ENCODE data around the gene SWAP70. TPM values are rescaled to one million over a fixed set of nuclear protein-coding genes. Genes with fewer than 3 reads are reported as not detected.

Gene SWAP70
- 25.6 and 29.4 TPM in 2 replicates for total RNA-seq

DNA sequence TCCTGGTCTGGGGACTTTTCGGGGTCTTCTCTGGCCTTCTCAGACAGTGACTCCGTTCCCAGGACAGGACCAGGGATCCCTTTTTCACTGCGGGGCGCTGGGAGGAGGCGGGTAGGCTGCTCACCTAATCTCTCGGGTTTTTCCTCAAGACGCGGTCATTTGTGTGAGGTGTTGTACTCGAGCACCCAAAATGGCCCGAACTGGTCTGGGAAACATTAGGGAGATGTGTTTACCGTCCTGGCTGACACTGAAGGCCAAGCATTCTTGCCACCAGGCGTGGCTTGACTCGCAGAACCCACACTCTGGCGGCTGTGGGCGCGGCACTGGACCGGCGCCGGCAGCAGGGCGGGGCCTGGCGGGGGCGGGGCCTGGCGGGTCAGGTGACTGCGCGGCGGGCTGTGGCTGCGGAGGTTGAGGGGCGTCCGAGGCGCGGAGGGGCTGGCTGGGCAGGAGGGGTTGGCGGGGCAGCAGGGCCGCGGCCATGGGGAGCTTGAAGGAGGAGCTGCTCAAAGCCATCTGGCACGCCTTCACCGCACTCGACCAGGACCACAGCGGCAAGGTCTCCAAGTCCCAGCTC is at the start of gene SWAP70:
TSS of gene SWAP70 (plus strand) at position 379 of the 577 bp plus-strand sequence. CDS start at position 482, 103 bp downstream.

Other genes starting within 250 kb of the SWAP70 start
- gene ZNF143, start 203.1 kb upstream of the SWAP70 start, total RNA-seq: 21.3 and 26.6 TPM in 2 replicates
- gene WEE1, start 90.4 kb upstream of the SWAP70 start, total RNA-seq: 20.2 and 36.9 TPM in 2 replicates

Measured in subcutaneous preadipocyte (primary cell).